Sigmoid colon (tissue), 7 donors: ENCODE measurements around the gene UBXN1. TPM values are rescaled to one million over a fixed set of nuclear protein-coding genes. Genes with fewer than 3 reads are reported as not detected.
"Not testable (repeated sequence)": the region's sequence is repeated elsewhere in the genome, so short reads cannot be mapped to it uniquely, and the experiment has no call there.

ENCODE experiments used
- DNase-seq: peaks from one replicate; pipeline ENCODE4 v3.0.0-alpha.2; 2019
- H3K27ac ChIP-seq, 4 donors: fragments of 200-600 bp; sonication (generic); one replicate each; pipeline ENCODE4 v1.5.1; 2016 to 2019; ENCODE audit warnings: mild to moderate bottlenecking in 1 of 4
- H3K27me3 ChIP-seq, 3 donors: fragments of 200-600 bp; sonication (generic); one replicate each; pipeline ENCODE4 v1.5.1; 2019; ENCODE audit warnings: mild to moderate bottlenecking in 1 of 3
- H3K36me3 ChIP-seq, 4 donors: fragments of 200-600 bp; sonication (generic); one replicate each; pipeline ENCODE4 v1.5.1; 2016 to 2019
- H3K4me1 ChIP-seq, 4 donors: fragments of 200-600 bp; sonication (generic); one replicate each; pipeline ENCODE4 v1.5.1; 2017 to 2019
- H3K4me3 ChIP-seq, 4 donors: fragments of 200-600 bp; sonication (generic); one replicate each; pipeline ENCODE4 v1.5.1; 2017 to 2019; ENCODE audit warnings: mild to moderate bottlenecking in 2 of 4, moderate library complexity in 1 of 4
- H3K9me3 ChIP-seq, 4 donors: fragments of 200-600 bp in 3 of 4; sonication (generic) in 3 of 4; one replicate each; pipeline versions ENCODE4 v1.5.1 to v1.6.1; 2013 to 2019
- CTCF ChIP-seq, 4 experiments: fragments of 450-650 bp in 3 of 4; fragments of 200-600 bp in 1 of 4; IDR thresholded peaks; one replicate each; pipeline ENCODE4 v1.5.1; 2016 to 2019; ENCODE audit warnings: antibody characterized with exemption in 4 of 4, mild to moderate bottlenecking in 3 of 4, moderate library complexity in 2 of 4
- EP300 ChIP-seq, 4 donors: sonication (generic); formaldehyde crosslinking; IDR thresholded peaks; one replicate each; pipeline ENCODE4 v1.6.1; 2017; ENCODE audit warnings: antibody characterized with exemption in 4 of 4
- POLR2A ChIP-seq, 2 donors: fragments of 450-650 bp; IDR thresholded peaks; one replicate each; pipeline ENCODE4 v1.6.1; 2016; ENCODE audit warnings: antibody characterized with exemption in 2 of 2, mild to moderate bottlenecking in 2 of 2, moderate library complexity in 2 of 2
- POLR2AphosphoS5 ChIP-seq, 4 donors: sonication (generic); formaldehyde crosslinking; IDR thresholded peaks; one replicate each; pipeline ENCODE4 v1.6.1; 2017; ENCODE audit warnings: antibody characterized with exemption in 4 of 4
- WGBS, 2 donors: extraction: QIAGEN DNeasy Blood & Tissue Kit; methylation state at CpG; one replicate each; pipeline ENCODE4 v1.1.7; 2013; 5-methylcytosine and 5-hydroxymethylcytosine counted together
- intact Hi-C: fragments of 100-400 bp; cut with DNase I; formaldehyde crosslinking; loops from one replicate; pipeline ENCODE4 v1.15.1; 2023
- polyA plus RNA-seq, 3 donors: library from polyadenylated mRNA; stranded (reverse); fragments of 200-250 nt; gene quantifications; one replicate each; pipeline ENCODE4 v1.2.3, GENCODE V29; 2013
- total RNA-seq, 4 donors: library from RNA; depleted of rRNA; stranded (reverse); fragments of >200 nt; gene quantifications; one replicate each; pipeline ENCODE4 v1.1.0, GENCODE V29; 2016
- donor health status: healthy with polysubstance abuse.
- donor health status: Bipolar disorder and iron deficiency.
- donor health status: healthy.

The UBXN1 gene
- total and polyA plus RNA-seq, 7 donors, result 132 to 298 (median 177) TPM

- DNase-seq, result peak; percentile 61
- H3K4me1 ChIP-seq, result peaks cover 0 to 40% (median 36%) of the 10 kb centered on the region in 4 donors
- WGBS, 2 donors, result 77 to 85% methylated on average over 8 of the region's 8 CpGs
Measured at GRCh38 chr11:62706850-62707247, 28.0 kb upstream of the UBXN1 start.

GRCh38 chr11:62705880-62706849, 27.3 kb upstream of the UBXN1 start:
- WGBS, 2 donors, result 3 to 7% methylated on average over 73 of the region's 73 CpGs
- H3K9me3 ChIP-seq, result no peaks in the 10 kb centered on the region
- DNase-seq, result peak; percentile 97
- H3K4me3 ChIP-seq, result peak overlapping the region; percentile 49 to 73 (median 62)
- no peaks in the 10 kb centered on the region for H3K27me3 ChIP-seq
- H3K4me1 ChIP-seq, result peaks cover 0 to 40% (median 36%) of the 10 kb centered on the region in 4 donors
- H3K27ac ChIP-seq, result peak overlapping the region; percentile 81 to 88 (median 86)
- peak; percentile 53 to 91 (median 77) for TF ChIP-seq POLR2AphosphoS5 (IDR thresholded peaks at IDR 0.05)
- peak; percentile 48 to 60 for TF ChIP-seq POLR2A (IDR thresholded peaks at IDR 0.05)
- TF ChIP-seq CTCF (IDR thresholded peaks at IDR 0.05), result no peak
- TF ChIP-seq EP300 (IDR thresholded peaks at IDR 0.05), result peak in 1 of 4 donors; percentile 6
- intact Hi-C loops, result loop anchor here (5.0 kb wide), 3 partner anchors 39 to 94 kb away; partner anchors contain the start of genes C11orf98, CSKMT, EML3 and INTS5
- peaks cover 0 to 19% (median 3%) of the 10 kb centered on the region in 4 donors for H3K36me3 ChIP-seq

More at GRCh38 chr11:62706850-62707247, 28.0 kb upstream of the UBXN1 start:
- TF ChIP-seq POLR2A (IDR thresholded peaks at IDR 0.05) (no peak), EP300 (IDR thresholded peaks at IDR 0.05) (no peak), CTCF (IDR thresholded peaks at IDR 0.05) (no peak), POLR2AphosphoS5 (IDR thresholded peaks at IDR 0.05) (no peak)
- peak overlapping the region; percentile 81 to 88 (median 86) for H3K27ac ChIP-seq
- H3K4me3 ChIP-seq, result peak overlapping the region; percentile 49 to 73 (median 62)
- intact Hi-C loops, result loop anchor here (5.0 kb wide), 3 partner anchors 40 to 95 kb away; partner anchors contain the start of genes C11orf98, CSKMT, EML3 and INTS5
- H3K27me3 ChIP-seq, result no peaks in the 10 kb centered on the region
- no peaks in the 10 kb centered on the region for H3K9me3 ChIP-seq
- peaks cover 0 to 19% (median 6%) of the 10 kb centered on the region in 4 donors for H3K36me3 ChIP-seq

GRCh38 chr11:62705413-62705812, 26.5 kb upstream of the UBXN1 start:
- peaks cover 0 to 19% (median 0%) of the 10 kb centered on the region in 4 donors for H3K36me3 ChIP-seq
- WGBS, 2 donors, result 24 to 64% methylated on average over 7 of the region's 7 CpGs
- H3K9me3 ChIP-seq, result no peaks in the 10 kb centered on the region
- H3K27ac ChIP-seq, result peak overlapping the region; percentile 81 to 88 (median 86)
- H3K4me3 ChIP-seq, result peak overlapping the region in 3 of 4 donors; percentile 49 to 73 (median 66)
- intact Hi-C loops, result loop anchor here (5.0 kb wide), 3 partner anchors 38 to 93 kb away; partner anchors contain the start of genes C11orf98, CSKMT, EML3 and INTS5
- no peaks in the 10 kb centered on the region for H3K27me3 ChIP-seq
- TF ChIP-seq POLR2A (IDR thresholded peaks at IDR 0.05), result no peak
- no peak for TF ChIP-seq CTCF (IDR thresholded peaks at IDR 0.05)
- no peak for TF ChIP-seq EP300 (IDR thresholded peaks at IDR 0.05)
- TF ChIP-seq POLR2AphosphoS5 (IDR thresholded peaks at IDR 0.05), result no peak
- peaks cover 0 to 37% (median 33%) of the 10 kb centered on the region in 4 donors for H3K4me1 ChIP-seq
- no peak for DNase-seq

- Histone ChIP-seq H3K36me3 (peaks cover 0 to 20% (median 0%) of the 10 kb centered on the region in 4 donors), H3K4me1 (peaks cover 0 to 31% (median 26%) of the 10 kb centered on the region in 4 donors)
- H3K4me3 ChIP-seq, DNase-seq, intact Hi-C loops, H3K9me3 ChIP-seq, H3K27ac ChIP-seq, H3K27me3 ChIP-seq: not testable (repeated sequence)
- 84 to 93% methylated on average over 4 of the region's 4 CpGs for WGBS, 2 donors
Measured at GRCh38 chr11:62703921-62704320, 25.0 kb upstream of the UBXN1 start.

- Histone ChIP-seq H3K36me3 (peaks cover 0 to 20% (median 0%) of the 10 kb centered on the region in 4 donors), H3K4me1 (peaks cover 0 to 21% (median 18%) of the 10 kb centered on the region in 4 donors), H3K9me3 (no peaks in the 10 kb centered on the region), H3K27ac (no peak overlapping the region), H3K4me3 (no peak overlapping the region), H3K27me3 (no peaks in the 10 kb centered on the region)
- DNase-seq, result no peak
- intact Hi-C loops, result no loop called here
- WGBS, 2 donors, result 89 to 90% methylated on average over 11 of the region's 11 CpGs
- TF ChIP-seq POLR2A (IDR thresholded peaks at IDR 0.05) (no peak), POLR2AphosphoS5 (IDR thresholded peaks at IDR 0.05) (no peak), EP300 (IDR thresholded peaks at IDR 0.05) (no peak), CTCF (IDR thresholded peaks at IDR 0.05) (no peak)
Measured at GRCh38 chr11:62702246-62702645, 23.4 kb upstream of the UBXN1 start.
